DMS114 treated with DMSO at 0.1 percent for 48 hours (cell line): ENCODE data around the gene SNCAIP.
"Not testable (repeated sequence)": the region's sequence is repeated elsewhere in the genome, so short reads cannot be mapped to it uniquely, and the experiment has no call there.

Experiments used
- DNase-seq: peaks from one replicate; lab custom pipeline; 2025; ENCODE audit not compliant: unreplicated experiment; lab: John Stamatoyannopoulos, UW

SNCAIP gene

DNA sequence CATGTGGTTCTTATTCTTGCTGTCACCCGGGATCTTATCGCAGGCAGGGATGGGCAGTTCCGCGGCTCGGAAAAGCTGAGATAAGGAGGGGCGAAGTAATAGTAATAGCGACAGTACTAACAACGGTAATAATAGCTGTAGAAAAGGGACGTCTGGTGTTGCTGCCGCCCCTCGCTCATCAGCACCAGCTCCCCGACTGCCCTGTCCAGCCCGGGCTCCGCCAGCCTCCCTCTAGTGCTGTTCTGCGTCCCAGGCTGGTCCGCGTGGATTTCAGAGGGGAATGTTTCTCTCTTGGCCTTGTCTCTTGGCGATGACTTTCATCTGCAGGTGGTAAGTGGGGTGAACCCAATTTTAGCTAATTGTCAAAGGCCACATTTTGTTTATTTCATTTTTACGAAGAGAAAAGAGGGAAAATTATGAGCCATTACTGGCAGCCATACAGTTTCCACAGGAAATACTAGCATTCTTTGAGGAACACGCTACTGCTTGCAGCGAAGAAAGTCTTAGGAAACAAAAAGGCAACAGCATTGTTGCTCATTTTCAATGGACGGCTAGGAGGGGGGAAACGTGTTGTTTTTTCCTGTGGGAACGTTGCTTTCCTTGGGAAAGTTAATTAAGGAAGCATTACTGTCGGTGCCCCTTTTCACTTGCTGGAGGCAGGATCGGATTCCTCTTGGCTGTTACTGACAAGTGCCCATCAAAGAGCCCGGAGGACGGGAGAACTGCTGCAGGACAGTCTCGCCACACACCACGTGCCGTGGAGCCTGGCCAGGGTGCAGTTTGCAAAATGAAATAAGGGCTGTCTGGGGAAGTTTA lies 762 bp downstream of the SNCAIP start:
- DNase-seq, result no peak

DNA sequence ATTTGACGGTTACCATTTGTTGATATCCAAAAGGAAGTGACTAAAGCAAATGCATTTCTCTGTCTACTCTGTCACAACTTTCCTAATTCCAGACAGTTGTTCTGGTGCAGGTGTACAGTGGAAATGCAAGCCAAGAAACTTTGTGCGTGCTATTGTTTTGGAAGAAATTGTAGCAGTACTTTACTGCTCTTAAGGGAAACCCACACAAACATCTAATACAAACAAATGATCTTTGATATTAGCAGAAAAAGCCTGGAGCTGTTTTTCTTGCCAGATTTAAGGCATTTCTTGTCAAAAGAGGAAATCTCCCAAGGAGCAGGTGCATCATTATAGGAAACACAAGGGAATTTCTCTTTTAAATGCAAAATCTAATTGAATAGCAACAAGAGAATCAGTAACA lies 2.0 kb downstream of the SNCAIP start:
- DNase-seq, result no peak

DNA sequence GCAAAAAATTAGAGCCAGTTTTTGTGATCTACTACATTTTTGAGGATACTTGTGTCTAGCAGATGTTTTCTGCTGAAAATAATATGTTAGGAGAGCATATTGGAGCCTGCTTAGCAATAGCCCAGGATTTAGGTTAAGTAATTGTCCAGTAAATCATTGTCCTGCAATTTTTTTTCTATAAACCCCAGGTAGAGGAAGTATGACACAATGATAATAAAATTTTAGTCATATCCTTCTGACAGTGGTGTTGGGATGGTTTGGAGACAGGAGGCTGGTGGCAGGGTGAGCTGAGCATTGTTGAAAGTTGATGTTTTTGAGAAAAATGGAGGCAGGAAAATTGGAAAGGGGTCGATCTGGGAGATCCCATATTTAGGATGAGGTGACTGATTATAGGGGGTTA lies 3.5 kb downstream of the SNCAIP start:
- no peak for DNase-seq

DNA sequence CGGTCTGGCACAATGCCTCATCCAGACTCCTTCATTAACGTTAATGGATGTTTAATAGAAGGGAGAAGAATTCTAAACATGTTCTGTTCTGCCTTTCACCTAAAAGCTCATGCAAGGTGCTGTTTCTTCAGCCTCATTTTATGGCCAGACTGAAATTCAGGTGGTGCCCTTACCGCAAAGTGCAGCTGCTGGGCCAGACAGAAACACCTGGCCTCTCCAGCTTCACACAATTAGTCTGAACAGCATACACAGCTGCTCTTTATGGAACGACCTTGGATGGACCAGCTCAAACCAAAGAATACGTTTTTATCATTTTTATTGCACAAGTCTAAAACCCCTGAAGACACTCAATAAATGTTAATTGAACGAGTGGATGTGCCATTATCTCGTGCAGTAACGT lies 4.6 kb downstream of the SNCAIP start:
- DNase-seq, result no peak

DNA sequence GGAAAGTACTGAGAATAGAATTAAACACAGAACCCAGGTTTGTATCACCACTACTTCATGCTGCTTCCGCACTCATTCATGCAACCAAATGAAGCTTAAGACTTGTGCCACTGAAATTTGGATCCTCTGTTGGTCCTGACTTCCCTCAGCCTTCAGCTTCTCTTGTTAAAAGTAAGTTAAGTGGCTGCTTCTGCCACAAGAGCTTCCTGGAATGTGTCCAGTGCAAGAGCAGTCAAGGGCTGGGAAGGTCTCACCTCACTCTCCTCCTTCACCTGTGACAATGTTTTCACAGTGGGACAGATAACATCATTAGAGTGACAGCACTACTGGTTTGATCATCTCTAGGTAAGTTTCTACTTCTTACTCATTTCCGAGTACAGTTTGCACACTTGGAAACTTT lies 7.9 kb downstream of the SNCAIP start:
- DNase-seq, result no peak

DNA sequence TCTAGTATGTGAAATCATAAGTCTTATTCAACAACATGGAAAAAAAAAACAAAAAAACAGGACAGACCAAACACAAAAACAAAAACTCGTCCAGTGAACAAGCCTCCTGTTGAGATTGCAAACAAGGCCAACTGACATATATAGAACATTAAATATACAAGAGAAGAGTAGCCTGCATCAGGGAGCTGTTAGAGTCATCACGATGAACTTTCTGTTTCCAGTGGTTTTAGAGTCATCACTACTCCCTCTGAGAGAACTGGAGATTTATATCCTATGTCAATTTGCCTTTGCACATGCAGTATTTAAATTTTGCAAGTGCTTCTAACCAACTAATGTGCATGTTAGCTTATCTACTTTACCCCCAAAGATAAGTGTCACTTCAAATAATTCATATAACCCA lies 9.9 kb downstream of the SNCAIP start:
- no peak for DNase-seq

DNA sequence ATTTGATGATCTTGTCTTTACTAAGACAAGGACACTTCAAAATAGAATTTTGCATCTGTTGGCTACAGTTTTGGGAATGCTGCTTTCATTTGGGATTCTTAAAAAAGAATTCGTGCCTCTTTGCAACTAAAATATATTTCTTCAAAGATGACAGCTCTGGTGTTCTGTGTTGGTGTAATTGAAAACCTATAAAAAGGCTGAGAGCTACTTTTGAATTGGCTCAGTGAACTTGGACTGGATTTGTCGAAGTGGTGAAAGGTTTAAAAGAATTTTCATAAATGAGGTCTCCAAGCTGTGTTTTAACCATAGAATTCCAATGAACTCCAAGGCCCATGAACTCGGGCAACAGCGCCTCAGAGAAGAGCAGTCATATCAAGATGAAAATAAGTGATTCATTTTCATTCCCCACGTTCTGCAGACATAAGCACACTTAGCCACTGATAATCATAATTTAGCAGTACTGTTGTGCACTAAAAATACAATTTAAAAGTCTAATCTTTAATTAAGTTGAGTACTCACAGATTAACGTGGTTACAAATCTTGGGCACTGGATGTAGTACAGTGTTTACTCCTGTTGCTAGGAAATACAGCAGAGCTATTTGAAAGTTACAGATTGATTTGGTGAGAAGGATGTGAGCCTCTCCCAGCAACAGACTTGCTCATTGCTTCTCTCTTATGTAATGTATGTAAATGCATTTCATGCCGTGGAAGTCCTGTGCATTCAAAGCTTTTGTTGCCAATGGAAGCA lies 10.9 kb downstream of the SNCAIP start:
- no peak for DNase-seq

DNA sequence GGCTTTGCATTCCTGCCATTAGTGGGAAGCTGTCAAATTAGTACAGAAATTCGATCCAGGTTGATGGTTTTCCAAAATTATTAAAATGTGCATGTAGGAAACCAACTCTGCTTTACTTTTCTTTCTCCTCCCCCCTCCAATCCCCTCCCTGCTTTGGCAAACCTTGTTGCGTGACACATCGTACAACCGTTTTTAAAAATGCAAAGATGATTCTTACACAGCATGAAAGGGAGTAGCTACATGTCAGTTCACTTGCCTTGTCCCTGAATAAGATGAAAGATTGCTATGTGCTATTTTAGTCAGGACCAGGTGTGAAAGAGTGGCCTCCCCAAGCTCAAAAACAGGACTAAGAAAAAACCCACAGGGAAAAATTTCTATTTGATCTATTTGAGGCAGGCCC lies 11.7 kb downstream of the SNCAIP start:
- DNase-seq, result no peak

DNA sequence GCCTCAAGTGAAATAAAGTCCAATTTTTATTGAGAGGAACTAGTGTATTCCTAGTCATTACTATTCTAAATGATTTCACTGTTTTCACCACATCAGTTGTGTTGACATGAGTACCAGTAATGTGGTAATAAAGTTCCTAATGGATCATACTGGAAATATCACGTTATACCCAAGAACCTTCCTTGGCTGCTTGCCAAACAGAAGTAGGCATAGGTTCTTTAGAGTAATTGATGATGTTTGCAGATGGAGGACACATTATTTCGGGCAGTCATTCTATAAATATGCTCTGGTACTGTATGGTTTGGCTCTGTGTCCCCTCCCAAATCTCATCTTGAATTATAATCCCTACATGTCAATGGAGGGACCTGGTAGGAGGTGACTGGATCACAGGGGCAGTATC lies 15.1 kb downstream of the SNCAIP start:
- no peak for DNase-seq

DNA sequence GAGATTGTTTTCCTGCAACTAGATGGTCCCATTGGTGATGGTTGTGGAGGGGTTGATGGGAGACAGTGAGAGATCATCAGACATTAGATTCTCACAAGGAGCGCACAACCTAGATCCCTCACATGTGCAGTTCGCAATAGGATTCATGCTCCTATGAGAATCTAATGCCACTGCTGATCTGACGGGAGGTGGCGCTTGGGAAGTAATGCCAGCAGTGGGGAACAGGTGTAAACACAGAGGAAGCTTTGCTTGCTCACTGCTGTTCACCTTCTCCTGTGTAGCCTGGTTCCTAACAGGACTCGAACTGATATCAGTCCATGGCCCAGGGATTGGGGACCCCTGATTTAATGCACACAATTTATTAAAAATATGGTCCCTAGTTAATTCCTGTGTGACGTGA lies 18.8 kb downstream of the SNCAIP start:
- DNase-seq, result no peak

DNA sequence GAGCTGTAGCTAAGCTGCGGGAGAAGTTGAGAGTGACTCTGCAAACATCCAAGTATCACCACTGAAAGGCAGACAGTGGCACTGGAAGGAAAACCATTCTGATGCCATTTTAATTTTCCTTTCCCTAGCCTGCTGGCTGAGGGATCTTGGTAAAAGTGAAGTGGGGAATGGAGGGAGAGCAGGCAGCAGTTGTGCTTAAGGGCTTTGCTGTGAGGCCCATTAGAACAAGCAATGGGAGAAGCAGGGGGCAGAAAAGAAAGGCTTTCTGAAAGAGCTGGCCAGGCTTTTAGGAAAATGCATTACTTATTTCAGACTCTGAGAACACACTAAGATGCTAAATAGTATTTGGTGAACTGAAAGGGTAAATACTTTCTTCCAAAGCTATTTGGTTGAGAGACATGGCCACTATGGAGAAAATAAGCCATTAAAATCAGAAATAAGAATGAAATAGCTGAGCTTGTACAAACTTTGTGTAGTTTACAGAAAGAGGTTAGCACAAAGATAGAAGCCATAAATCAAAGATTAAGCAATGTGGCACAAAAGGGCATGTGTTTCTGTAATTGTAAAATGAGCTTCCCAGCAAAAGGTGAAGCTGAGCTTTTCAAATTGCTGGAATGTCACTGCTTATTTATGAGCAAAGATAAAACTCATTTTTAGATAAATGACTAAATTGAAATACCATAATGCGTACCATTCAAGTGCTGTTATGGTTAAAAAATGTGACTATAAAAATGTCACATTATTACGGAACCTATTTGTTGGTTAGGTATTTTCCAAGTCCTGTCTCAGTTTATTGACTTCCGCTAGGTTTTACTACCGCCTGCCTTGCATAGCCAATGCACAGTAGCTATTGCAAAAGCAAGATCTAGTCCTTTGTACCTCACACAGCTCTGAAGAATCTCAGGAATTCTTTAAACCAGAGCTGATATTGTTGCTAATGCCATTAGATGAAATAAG lies 20.8 kb downstream of the SNCAIP start:
- no peak for DNase-seq

DNA sequence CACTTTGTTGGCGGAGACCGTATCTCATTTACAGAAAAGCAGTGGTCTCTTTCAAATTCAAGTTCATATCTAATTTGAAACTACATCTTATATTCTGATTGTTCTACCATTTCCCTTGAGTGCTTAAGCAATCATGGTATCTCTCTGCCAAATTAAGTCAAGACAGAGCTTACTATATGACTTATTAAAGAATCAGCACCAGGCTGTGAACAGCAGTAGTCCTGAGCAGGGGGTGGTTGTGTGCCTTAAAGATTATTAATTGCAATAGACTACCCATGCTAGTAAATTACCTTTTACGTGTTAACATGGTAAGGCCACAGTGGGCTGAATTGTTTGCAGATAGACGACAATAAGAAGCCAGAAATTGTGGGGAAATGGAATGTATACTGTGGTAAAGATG lies 21.5 kb downstream of the SNCAIP start:
- DNase-seq, result no peak

DNA sequence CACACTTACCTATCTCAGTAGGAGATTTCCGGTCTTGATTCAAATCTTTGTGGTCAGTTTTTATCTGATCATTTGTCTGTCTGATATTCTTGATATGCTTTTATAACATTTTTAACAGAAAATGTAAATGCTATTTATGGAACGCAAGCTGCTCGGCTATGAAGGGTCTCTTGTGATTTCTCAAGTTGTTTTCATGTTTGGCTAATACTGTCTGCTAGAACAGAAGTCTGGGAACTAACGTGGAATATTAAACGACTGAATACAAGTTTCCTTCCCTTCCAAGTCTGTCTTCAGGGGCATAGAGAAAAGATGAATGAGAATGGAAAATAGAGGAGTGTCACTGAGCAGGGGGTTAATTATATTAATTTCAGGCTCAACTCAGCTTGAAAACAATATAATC lies 27.6 kb downstream of the SNCAIP start:
- DNase-seq, result no peak

DNA sequence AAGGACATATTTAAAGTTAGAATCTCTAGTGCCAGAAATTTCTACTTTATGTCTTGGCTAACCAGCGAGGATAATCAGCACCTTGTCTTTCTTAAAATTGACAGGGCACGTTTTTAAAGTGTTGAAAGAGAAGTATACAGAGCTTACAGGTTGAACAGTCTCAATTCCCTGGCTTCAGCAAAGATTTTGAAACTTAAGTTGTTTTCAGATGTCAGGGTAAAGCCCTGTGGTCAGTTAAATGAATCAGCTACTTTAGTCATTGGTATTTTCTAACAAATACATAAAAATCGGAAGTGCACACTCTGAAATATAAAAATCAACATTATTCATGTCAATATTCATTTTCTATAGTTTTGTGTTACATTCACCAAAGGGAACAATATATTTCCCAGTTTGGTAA lies 29.1 kb downstream of the SNCAIP start:
- DNase-seq, result no peak

DNA sequence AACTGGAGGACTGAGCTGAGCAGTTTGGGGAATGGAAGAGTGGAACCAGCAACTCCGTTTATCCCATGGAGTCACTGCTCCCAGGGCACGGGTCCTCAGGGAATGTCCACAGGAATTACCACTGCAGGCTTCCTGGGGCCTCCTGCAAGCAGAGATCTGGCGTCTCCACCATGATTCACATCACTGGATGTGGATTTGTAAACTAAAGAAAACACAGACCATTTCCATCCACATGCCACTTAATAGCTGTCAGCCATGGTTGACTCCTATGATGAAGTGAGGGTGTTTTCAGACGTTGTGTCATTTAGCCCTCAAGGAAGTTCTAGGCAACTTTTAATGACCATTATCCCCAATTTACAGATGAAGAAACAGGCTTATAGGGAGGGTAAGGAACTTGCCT lies 30.2 kb downstream of the SNCAIP start:
- no peak for DNase-seq

DNA sequence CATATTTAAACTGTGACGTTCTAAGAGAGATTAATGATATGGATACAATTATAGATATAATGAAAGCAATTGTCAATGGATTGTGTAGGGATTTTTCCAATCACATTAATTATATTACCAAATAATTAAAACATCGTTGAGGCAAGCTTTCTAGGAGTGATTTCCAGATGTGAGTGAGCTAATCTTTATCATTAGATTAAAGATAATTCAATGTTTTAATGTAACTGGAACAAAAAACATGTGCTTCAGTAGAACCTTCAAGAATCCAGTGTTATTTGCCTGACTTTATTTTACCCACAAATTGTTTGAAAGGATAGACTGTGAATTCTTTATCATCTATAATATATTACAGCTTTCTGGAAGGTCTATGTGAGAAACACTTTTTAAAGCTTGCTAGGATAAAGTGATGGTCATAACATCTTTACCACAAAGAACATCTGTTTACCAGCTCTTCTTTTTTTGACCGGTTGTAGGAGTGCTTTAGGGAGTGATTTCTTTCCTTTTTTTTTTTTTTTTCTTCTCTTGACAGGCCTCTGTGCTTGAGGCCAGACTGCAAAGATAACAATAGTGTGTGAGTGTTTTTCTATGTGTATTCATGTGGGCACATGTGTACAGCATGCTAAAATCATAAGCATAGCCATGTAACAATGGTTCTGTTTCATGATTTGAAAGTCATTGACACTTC lies 35.0 kb downstream of the SNCAIP start:
- no peak for DNase-seq

DNA sequence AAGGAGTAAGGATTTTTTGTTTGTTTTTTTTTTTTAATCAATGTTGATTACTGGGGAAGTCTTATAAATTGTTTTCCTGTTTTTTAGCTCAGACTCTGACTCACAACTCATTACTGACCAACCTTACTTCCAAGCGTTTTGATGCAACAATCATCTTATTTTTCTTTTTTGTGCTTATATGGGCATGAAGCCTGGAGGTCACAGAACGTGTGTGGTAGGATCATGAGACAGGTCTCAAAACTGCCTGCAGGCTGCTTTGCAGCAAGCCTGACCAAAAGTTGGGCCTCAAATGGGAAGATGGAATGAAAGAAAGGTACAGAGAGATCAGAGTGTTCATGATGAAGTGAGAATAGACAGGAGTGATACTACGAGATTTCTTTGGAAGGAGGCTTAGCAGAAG lies 38.5 kb downstream of the SNCAIP start:
- DNase-seq, result no peak

DNA sequence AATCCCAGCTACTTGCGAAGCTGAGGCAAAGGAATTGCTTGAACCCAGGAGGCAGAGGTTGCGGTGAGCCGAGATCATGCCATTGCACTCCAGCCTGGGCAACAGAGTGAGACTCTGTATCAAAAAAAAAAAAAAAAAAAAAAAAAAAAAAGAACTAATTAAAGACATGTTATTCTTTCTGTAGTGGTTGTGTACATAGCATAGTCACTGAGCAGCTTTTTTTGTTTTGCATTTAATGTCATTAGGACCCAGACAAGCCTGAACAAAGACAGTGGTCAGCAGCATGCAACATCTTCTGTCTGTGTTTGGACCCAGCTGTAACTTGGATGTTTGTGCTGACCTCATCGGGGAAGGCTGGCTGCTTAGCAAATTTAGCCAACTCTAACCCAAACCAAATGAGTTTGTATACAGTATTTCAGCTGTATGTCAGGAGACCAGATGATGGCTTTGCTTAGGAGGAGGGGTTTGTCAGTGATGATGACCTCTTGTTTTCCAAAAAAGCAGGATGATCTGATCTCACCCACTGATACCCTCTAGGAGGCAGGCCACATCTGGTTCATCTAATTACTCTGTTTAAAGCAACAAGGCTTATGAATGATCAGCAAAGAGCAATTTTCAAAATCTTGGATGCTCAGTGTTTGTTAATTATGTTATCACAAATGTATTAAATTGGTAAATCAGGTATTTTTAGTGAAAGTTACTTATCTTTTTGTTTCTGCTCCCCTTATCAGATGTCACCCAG lies 39.5 kb downstream of the SNCAIP start:
- DNase-seq, result no peak

DNA sequence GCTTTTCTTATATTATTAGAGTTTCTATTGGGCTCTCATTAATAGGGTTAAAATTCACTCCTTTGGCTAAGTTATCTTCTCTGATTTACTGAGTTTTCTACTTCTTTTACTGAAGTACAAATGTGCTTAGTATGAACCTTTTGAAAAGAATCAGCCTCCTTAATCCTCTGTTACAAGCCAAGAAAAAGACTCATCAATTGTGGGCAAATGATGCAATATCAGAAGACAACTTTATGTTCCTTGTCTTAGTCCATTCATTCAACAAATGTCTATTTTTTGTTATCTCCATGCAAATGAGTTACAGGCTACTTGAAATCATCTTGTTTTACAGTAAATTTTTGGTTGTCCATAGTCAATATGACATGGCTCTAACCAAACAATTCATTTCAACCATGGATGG lies 40.3 kb downstream of the SNCAIP start:
- DNase-seq, result no peak

DNA sequence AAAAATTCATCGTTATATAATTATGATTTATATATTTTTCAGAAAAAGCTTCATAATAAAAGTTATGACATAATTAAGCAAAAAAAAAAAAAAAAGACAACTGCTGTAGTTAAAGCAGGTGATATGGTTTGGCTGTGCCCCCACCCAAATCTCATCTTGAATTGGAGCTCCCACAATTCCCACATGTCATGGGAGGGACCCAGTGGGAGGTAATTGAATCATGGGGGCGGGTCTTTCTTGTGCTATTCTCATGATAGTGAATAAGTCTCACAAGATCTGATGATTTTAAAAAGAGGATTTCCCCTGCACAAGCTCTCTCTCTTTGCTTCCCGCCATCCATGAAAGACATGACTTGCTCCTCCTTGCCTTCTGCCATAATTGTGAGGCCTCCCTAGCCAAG lies 41.3 kb downstream of the SNCAIP start:
- DNase-seq, result not testable (repeated sequence)
